Peyer's patch (tissue), 4 donors: ENCODE measurements around the gene GIGYF1.

Source experiments
- POLR2A ChIP-seq, 2 donors: fragments of 450-650 bp; IDR thresholded peaks; one replicate each; pipeline ENCODE4 v1.5.1; 2017; ENCODE audit warnings: antibody characterized with exemption in 2 of 2, mild to moderate bottlenecking in 2 of 2, moderate library complexity in 2 of 2
- TF ChIP-seq, protein P1 (sequence below), 6 experiments: fragments of 450-650 bp in 4 of 6; fragments of 200-600 bp in 2 of 6; sonication (generic) in 1 of 6; IDR thresholded peaks; one replicate each; pipeline ENCODE4 v1.5.1; 2017 to 2019; ENCODE audit warnings: antibody characterized with exemption in 6 of 6, mild to moderate bottlenecking in 3 of 6, moderate library complexity in 1 of 6

DNA sequence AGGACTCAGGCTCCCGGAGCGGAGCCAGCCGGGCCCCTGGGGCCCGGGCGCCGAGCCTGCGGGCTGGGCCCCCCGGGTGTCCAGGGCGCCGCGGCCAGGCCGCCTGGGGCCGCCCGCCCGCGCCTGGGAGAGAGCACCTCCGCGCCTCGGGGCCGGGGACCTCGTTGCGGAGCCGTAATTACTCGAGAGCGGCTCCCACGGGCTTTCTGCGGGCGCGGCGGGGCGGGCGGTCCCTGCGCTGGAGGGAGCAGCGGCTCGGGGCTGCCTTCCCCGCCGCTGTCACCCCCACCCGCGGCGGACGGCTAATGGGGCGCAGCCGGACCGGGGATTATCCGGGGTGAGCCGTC, 19.0 kb downstream of the GIGYF1 start:
- TF ChIP-seq, protein P1, sequence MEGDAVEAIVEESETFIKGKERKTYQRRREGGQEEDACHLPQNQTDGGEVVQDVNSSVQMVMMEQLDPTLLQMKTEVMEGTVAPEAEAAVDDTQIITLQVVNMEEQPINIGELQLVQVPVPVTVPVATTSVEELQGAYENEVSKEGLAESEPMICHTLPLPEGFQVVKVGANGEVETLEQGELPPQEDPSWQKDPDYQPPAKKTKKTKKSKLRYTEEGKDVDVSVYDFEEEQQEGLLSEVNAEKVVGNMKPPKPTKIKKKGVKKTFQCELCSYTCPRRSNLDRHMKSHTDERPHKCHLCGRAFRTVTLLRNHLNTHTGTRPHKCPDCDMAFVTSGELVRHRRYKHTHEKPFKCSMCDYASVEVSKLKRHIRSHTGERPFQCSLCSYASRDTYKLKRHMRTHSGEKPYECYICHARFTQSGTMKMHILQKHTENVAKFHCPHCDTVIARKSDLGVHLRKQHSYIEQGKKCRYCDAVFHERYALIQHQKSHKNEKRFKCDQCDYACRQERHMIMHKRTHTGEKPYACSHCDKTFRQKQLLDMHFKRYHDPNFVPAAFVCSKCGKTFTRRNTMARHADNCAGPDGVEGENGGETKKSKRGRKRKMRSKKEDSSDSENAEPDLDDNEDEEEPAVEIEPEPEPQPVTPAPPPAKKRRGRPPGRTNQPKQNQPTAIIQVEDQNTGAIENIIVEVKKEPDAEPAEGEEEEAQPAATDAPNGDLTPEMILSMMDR (IDR thresholded peaks at IDR 0.05), result no peak
- TF ChIP-seq POLR2A (IDR thresholded peaks at IDR 0.05), result no peak
